Measurements from ENCODE around the gene MB21D2. TPM values are rescaled to one million over a fixed set of nuclear protein-coding genes. Genes with fewer than 3 reads are reported as not detected.

MB21D2 gene
- total RNA-seq, 1 experiment from 2014 or later: 17.8 TPM

DNA sequence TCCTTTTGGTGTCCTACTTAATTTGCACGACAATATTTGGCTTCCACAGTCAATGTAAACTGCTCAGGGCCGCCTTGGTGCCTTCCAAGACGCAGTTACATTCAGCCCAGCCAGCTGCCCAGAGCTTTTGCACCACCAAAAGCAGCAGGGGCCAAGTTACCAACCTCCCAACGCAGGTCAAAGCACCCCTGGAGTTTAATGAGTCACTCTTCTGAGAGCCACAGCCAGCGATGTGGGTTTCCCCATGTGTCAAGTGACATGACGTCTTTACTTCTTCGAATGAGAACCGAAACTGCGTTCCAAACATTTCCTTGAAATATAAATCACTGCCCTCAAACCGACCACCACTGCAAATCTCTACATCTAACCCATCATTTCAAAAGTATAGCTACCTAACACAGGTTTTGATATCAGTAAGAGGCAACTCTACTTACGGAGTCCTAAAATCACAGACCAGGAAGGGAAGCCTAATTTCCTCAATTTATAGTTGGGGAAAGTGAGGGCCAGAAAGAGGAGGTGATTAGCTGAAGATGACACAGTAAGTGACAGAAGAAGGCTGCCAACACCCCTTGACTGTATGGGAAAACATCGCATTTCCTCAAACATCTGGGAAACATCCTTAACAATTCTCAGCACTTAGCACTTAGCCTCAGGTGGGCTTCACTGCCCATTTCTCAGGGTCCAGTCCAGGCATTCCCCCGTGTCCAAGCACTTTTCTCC is 24.5 kb downstream of the MB21D2 start:
- peak; percentile 95 for DNase-seq (ENCODE audit: low read depth)

DNA sequence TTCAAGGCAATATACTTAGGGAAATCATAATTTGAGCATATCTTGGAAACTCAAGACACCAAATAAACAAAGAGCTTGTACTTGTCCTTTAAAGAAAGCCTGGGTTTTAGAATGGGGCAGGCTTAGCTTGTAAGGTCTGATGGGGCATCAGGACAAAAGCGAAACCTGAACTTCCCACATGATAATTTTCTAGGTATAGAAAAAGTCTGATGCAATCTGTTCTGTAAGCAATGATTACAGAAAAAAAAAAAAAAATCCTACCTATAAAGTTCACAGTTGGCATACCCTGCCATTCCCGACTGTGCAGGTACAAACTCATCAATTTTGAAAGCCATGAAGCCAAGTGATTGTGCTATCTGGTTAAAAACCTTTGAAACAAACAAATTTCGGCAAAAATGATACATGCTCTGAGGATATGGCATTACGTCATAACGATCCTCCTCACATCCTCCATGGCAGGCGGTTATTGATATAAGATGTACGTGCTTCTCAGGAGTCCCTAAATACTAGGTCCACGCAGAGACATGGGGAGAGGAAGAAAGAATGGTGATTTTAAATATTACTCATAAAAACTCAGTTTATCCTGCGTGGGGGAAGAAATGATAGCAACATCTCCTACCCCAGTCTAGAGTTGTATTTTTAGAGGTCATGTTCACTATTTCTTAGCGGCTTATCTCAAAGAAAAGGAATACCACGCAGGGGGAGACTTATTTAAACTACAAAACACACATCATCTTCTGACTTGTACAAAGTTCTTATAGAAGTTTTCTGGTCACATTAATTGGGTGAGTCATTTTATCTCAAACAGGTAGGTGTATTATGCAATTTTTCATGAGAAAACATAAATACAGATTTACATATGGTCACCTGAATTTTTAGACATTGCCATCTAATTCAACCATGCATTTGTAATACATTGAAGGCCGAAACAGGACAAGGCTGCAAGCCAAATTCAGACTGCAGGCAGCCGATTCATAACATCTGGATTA is 27.0 kb downstream of the MB21D2 start:
- no peak for DNase-seq (ENCODE audit: low read depth)

DNA sequence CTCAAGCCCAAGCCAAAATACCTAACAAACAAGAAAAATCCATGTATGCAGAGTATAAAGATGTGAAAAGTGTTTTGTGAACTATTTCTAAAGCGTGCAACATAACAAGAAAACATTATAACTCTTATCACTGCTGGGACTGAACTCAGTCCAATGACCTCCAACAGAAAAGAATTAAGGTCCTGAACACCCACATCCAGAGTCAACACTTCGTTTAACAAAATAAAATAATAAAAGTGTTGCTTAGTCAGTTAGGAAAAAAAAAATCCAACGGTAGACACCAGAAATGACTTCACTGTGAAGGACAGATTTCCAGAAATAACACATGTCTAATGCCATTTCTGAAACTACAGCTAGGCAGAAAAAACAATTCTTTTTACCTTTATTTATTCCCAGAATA is 28.0 kb downstream of the MB21D2 start:
- DNase-seq (ENCODE audit: low read depth): no peak

DNA sequence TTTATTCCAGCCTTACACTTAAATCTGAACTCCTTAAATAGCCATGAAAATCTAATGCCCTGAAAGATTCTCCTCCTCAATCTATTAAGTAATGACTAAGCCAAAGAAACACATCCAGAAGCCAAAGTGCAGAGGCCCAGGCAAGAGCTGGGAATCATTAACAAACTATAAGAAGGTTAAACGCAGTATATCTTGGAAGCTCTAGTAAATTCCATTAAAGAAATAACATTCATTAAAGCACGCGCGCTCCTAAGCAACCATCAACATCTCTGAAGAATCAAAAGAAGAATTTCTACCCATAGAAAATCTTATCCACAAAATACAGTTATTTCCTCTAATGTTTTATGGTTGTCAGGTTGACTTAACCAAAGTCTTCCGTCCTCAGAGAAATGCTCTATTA is 29.5 kb downstream of the MB21D2 start:
- DNase-seq (ENCODE audit: low read depth): peak; percentile 18

DNA sequence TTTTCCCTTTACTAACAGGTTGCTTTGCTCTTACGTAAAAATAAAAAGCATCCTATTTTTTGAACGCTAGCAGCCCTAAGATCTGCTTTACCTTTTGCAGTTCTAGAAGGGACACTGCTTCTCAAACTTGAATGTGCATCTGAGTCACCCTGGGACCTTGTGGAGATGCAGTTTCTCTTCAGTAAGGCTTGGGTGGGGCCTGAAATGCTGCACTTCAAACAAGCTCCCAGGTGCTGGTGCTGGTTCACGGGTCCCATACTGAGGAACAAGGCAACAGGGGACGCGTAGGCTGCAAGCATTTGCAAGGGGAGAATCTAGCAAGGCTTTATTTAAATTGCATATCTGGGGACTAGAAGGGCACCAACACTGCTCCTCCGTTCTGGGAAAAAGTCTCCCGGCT is 30.0 kb downstream of the MB21D2 start:
- peak; percentile 60 for DNase-seq (ENCODE audit: low read depth)

DNA sequence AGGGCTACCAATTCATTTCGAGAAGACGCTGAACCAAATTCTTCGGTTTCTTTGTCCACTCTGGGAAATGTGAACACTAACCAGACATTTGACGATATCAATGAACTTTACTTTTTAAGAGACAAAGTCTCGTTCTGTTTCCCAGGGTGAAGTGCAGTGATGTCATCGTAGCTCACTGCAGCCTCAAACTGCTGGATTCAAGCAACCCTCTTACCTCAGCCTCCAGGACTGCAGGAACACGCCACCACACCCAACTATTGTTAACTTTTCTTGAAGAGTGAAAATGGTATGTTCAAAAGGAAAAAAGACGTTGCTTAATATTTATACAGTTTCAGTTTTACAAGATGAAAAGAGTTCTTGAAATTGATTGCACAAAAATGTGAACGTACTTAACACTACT is 30.6 kb downstream of the MB21D2 start:
- peak; percentile 90 for DNase-seq (ENCODE audit: low read depth)

DNA sequence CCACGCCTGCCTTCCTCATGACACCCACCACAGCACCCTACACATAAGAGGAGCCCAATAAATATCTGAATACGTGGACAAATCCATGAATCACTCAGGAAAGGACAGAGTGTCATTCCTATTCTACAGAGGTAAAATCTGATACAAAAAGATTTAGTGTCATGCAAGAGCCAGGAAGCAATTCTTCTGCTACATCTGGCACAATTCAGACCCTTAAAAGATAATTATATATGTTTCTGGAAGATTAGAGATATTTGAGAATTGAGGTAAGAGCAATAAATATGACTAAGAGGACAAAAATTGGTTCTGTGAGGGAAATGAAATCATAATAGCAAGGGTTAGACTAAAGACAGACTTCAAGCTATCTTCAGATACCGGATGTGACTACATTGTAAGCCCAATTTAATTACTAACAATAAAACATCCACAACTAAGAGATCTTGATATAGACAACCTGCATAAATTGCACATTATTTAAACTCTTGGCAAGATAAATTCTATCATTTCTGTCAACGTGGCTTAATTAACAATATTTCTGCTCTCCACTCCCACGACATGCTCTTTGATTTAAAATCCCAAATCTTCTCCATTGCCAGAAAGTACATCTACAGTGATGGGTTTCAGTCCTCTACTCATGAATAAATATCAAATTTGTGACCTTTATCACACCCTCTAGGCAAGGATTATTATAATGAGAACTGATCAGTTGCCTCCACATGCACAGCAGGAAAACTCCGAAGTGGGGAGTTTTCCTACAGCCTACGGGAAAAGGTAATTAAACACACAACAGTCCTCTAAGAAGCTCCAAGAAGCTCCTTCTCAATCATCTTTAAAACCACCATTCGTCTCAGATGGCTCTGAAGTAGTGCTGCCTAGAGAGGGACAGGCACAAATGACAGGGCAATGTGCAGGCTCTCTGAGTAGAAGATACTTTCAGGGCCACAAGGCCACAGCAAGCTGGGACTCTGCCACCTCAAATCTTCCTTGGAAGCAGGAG is 32.6 kb downstream of the MB21D2 start:
- peak; percentile 94 for DNase-seq (ENCODE audit: low read depth)

DNA sequence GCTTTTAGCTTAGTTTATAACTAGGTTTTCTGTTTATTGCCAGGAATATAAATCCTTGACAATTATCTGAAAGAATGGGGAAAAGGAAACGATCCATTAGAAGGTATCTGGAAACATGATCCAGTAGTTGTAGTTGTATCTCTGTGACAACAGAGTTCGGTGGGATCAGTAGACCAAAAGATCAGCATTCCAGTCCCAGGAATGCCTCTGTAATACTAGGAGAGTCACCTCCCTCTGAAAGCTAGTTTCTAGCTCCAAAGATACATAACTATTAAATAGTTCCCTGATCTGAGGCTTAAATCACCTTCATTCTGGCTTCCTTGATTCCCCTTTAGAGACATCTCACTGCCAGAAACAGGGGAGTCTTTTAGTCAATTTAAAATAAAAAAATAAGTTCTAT is 34.1 kb downstream of the MB21D2 start:
- no peak for DNase-seq (ENCODE audit: low read depth)

DNA sequence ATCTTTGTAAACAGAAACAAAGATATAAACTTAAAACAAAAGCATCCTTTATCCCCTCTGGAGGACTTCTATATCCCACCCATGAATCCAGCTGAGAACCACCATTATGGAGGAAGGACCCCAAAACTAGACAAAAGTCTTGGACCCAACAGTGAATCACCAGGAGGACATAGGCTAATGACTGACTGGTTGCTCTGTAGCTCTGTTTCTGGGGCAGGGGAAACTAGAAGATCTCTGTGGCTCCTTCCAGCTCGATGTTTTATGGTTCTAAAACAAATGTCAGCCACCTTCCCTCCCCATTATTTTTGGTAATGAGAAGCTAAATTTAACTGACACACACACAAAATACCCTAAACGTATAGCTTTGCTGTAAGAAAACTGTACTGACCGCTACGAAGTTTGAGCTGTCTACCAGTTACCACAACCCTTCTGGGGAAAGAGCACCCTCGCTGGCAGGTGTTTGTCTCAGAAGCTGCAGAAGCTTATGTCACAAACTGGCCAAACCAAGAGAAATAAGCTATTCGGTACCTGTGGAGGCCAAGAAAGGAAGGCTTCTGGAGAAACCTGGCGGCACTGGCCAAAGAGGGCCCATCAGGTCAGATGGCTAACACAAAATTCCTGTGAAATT is 36.4 kb downstream of the MB21D2 start:
- no peak for DNase-seq (ENCODE audit: low read depth)

DNA sequence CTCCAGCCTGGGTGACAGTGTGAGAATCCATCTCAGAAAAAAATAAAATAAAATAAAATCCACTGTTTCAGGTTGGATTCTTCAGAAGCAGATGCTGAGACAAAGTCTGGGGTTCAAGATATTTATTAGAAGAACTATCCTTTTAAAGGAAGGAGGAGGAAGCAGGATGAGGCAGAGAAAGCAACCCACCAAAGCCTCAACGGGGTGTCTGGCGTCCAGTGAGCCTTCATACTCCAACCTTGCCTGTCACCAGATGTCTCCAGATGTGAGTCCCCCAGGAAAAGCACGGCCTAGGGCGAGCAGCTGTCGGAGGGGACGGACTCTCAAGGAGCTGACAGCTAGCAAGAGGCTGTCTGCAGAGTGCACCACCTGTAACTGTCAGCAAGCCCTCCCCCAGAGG is 37.3 kb downstream of the MB21D2 start:
- no peak for DNase-seq (ENCODE audit: low read depth)

DNA sequence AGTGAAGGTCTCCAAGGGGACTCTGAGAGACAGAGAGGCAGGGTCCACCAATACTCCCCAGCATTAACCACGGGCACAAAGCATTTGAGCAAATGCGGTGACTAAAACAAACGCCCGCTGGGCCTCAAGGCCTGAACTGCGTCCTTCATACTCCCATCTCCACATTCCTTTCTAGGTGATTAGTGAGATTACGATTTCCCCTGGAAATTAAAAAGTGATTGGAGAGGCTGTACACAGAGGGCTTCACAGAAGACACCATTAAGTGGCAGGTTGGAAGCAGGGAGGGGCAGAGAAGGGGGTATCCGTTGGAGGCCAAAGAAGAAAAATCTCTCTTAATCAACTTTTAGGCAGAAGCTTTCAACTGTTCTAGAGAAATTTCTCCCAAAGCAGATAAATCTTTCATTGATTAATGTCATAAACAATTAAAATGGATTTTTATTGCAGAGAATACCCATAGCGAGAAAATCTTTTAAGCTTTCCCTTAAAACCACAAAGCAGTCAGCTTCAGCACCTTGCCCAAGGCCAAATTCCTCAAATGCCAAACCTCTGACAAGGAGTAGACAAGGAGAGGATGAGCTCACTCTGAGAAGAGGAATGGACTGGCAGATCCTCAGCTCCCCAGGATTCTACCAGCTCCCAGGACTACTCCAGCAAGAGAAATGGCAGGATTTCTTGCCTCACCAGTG is 38.2 kb downstream of the MB21D2 start:
- DNase-seq (ENCODE audit: low read depth): peak; percentile 98

DNA sequence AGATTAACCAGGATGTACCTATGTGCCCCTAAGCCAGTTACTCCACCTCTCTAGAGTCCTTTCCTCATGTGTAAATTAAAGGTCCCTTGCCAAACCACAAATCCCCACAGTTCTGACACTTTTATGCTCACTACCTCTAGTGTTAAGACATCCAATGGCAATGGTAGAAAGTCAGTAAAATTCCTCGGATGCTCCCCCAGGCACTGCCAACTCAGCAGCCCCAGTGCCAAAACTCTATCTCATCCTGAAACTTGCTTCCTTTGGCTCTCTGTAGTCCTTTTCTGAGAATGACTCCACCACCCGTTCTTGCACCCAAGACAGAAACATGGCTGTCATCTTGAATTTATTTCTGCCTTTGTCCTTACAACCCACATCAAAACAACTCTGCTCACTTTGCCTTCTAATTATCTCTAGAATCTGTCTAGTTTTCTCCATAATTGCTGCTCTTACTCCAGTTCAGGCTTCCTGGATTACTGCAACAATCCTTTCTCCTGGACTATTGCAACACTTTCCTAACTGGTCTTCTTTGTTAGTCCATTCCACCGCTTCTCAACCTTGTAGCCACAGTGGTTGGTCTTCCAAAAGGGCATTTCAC is 41.6 kb downstream of the MB21D2 start:
- peak; percentile 13 for DNase-seq (ENCODE audit: low read depth)

DNA sequence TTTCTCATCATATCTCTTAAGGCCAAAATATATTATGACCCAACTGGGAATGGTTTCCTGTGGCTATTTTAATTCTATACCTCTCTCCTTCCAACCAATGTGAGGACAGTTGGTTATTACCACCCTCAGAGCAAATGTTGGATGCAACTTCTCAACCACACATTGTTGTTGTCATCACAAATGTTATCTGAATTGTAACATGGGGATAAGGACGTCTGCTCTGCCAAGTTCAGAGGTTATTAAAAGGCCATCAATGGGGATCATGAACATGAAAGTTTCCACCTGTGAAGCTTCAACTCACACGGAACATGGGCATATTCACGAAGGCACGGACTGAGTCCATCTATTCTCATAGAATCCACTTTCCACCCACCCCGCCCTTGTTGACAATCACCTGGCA is 46.8 kb downstream of the MB21D2 start:
- DNase-seq (ENCODE audit: low read depth): no peak

DNA sequence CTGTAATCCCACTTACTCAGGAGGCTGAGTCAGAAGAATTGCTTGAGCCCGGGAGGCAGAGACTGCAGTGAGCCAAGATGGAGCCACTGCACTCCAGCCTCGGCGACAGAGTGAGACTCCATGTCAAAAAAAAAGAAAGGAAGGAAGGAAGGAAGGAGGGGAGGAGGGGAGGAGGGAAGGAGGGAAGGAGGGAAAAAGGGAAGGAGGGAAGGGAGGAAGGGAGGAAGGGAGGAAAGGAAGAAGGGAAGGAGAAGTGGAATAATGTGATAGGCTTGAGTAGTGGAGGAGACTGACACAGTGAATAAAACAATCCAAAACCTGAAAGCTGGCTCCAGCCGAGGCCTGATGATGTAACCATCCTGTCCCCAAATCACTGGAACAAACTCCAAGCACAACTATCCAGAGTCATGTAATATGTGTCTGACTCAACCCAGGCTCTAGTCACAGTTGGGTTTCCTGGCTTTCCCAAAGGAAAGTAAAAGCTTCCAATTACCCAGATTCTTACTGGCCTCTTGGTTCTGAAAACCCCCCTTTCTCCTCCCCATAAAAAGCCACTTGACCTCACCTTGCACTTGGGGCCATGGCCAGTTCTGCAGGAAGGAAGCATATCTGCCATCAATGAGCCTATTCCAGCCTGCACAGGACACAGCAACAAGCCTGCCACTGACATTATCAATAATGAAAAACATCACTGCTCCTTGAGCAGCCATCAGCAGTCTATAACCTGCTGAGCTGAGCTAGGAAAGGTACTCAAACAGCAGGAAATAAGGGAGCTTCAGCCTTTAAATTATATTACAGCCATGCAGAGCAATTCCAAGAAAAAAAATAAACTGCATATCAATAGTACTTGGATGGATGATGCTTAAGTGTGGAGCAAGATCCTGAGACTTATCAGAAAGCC is 48.3 kb downstream of the MB21D2 start:
- peak; percentile 81 for DNase-seq (ENCODE audit: low read depth)

DNA sequence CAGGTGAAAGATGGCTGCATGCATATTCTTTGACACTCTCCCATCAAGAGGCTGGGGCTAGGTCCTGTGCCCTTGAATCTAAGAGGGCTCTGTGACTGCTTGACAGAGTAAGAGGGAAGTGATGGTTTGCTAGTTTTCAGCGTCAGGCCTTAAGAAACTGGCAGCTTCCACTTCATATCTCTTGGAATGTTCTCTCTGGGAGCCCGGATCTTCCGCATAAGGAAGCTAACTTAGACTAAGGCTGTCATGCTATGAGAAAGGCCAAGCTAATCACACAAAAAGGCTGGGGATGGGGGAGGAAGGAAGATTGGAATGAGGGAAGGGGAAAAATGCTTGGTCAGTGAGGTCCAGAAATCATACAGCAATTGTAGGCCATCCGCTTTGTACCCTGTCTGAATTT is 50.0 kb downstream of the MB21D2 start:
- no peak for DNase-seq (ENCODE audit: low read depth)

DNA sequence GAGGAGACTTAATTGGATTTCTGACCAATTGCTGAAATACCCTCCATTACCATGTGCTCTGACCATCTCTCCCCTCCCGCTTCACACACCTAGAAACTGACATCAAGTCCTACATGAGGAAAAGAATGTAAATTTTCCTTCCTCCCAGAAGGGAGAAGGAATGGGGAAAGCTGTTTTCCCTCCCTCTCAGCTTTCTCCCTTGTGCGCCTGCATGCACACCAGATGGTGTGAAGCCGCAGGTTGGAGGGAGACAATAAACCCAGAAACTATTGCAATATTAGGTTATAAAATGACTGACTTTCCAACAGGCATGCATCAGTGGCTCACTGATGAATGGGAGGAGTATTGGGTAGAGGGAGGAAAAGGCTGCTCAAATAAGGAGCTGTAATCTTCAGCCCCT is 50.9 kb downstream of the MB21D2 start:
- DNase-seq (ENCODE audit: low read depth): no peak

DNA sequence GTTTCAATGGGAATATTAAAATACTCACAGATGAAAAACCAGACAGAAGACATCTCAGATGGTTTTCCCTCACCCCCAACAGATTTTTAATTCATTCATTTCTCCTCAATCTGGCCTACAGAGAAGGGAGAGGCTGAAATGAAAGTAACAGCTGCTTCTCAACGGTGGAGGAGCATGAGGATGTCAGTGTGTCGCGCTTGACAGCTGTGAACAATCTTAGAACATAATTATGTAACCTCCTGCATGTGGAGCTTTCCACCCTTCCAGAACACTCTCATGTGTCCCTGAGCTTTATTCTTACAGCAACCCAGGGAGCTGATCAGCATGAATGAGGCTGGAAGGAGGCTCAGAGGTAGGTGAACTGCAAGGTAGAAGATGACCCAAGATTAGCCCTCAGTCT is 52.7 kb downstream of the MB21D2 start:
- DNase-seq (ENCODE audit: low read depth): no peak

DNA sequence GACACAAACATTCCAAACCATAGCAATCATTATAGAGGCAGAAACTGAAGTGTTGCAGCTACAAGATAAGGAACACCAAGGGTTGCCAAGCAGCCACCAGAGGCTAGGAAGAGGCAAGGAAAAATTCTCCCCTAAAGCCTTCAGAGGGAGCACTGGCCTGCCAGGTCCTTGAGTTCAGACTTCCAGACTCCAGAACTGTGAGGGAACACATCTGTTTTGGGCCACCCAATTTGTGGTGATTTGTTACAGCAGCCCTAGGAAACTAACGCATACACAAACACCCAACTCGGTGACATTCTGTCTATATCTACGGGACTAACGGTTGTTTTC is 54.6 kb downstream of the MB21D2 start:
- DNase-seq (ENCODE audit: low read depth): no peak

Data from HT1080 (cell line).